Astrocyte (in vitro differentiated cells and primary cell): ENCODE measurements around the gene CWC27. TPM values are rescaled to one million over a fixed set of nuclear protein-coding genes. Genes with fewer than 3 reads are reported as not detected.

Experiments
- DNase-seq: peaks from one replicate; pipeline ENCODE4 v3.0.0-alpha.2; 2010; ENCODE audit warnings: low read depth
- FAIRE-seq: peaks from 2 replicates; lab custom pipeline; 2011; peaks lifted over from hg19 to GRCh38; lab: Jason Lieb, UNC
- H2AFZ ChIP-seq: 2 replicates; pipeline ENCODE4 v1.6.0; 2012; ENCODE audit warnings: low read depth, low read length, inconsistent platforms
- H3K27ac ChIP-seq: 2 replicates; pipeline ENCODE4 v1.5.1; 2011; ENCODE audit warnings: low read depth, low read length, inconsistent platforms
- H3K27me3 ChIP-seq: 2 replicates; pipeline ENCODE4 v1.6.0; 2011; ENCODE audit warnings: low read length, inconsistent platforms; ENCODE audit not compliant: insufficient read depth
- H3K36me3 ChIP-seq: 2 replicates; pipeline ENCODE4 v1.5.1; 2011; ENCODE audit warnings: low read length, inconsistent platforms; ENCODE audit not compliant: insufficient read depth
- H3K4me1 ChIP-seq: 2 replicates; pipeline ENCODE4 v1.5.1; 2011; ENCODE audit warnings: low read length, inconsistent platforms; ENCODE audit not compliant: insufficient read depth
- H3K4me2 ChIP-seq: 2 replicates; pipeline ENCODE4 v1.6.0; 2012; ENCODE audit warnings: low read length, inconsistent platforms
- H3K4me3 ChIP-seq: 2 replicates; pipeline ENCODE4 v1.5.1; 2011; ENCODE audit warnings: low read depth, mild to moderate bottlenecking, low read length, inconsistent platforms; ENCODE audit not compliant: insufficient read depth
- H3K79me2 ChIP-seq: 2 replicates; pipeline ENCODE4 v1.6.0; 2012; ENCODE audit warnings: mild to moderate bottlenecking, low read length, inconsistent platforms; ENCODE audit not compliant: insufficient read depth
- H3K9ac ChIP-seq: 2 replicates; pipeline ENCODE4 v1.6.0; 2012; ENCODE audit warnings: mild to moderate bottlenecking, low read length, inconsistent platforms
- H3K9me3 ChIP-seq: 2 replicates; pipeline ENCODE4 v1.5.1; 2012; ENCODE audit warnings: low read depth, mild to moderate bottlenecking, low read length, inconsistent platforms; ENCODE audit not compliant: insufficient read depth
- H4K20me1 ChIP-seq: 2 replicates; pipeline ENCODE4 v1.6.0; 2012; ENCODE audit warnings: low read length, inconsistent platforms; ENCODE audit not compliant: insufficient read depth
- H3K27ac Mint-ChIP-seq: one replicate; pipeline ENCODE4 v1.8.0; 2021; ENCODE audit warnings: mild to moderate bottlenecking, mixed read lengths; ENCODE audit not compliant: unreplicated experiment
- H3K27me3 Mint-ChIP-seq: one replicate; pipeline ENCODE4 v1.8.0; 2021; ENCODE audit warnings: low read depth, mixed read lengths; ENCODE audit not compliant: unreplicated experiment
- H3K36me3 Mint-ChIP-seq: one replicate; pipeline ENCODE4 v1.8.0; 2021; ENCODE audit warnings: low read depth, mixed read lengths; ENCODE audit not compliant: unreplicated experiment
- H3K4me1 Mint-ChIP-seq: one replicate; pipeline ENCODE4 v1.8.0; 2021; ENCODE audit warnings: low read depth, mixed read lengths; ENCODE audit not compliant: unreplicated experiment
- H3K4me3 Mint-ChIP-seq: one replicate; pipeline ENCODE4 v1.8.0; 2021; ENCODE audit warnings: mild to moderate bottlenecking, moderate library complexity, mixed read lengths; ENCODE audit not compliant: unreplicated experiment
- H3K9me3 Mint-ChIP-seq: one replicate; pipeline ENCODE4 v1.8.0; 2021; ENCODE audit warnings: mild to moderate bottlenecking, mixed read lengths; ENCODE audit not compliant: unreplicated experiment
- CTCF ChIP-seq: IDR thresholded peaks from 2 replicates; pipeline ENCODE4 v1.5.1; 2011; ENCODE audit warnings: low read depth, mild to moderate bottlenecking, inconsistent platforms, low read length, moderate library complexity; ENCODE audit not compliant: insufficient read depth
- EZH2 ChIP-seq: IDR thresholded peaks from 2 replicates; pipeline ENCODE4 v1.6.1; 2012; ENCODE audit warnings: mild to moderate bottlenecking, low read length, inconsistent platforms; ENCODE audit not compliant: insufficient read depth
- total RNA-seq: library from RNA; stranded (reverse); gene quantifications from 2 replicates; pipeline ENCODE4 v1.2.1, GENCODE V29; 2021

Gene CWC27
- total RNA-seq, 1 donor from 2014 or later, result 25.7 TPM

GRCh38 chr5:64865662-64866061 lies 96.9 kb downstream of the CWC27 start:
- no peak for TF ChIP-seq CTCF
- no peak for TF ChIP-seq EZH2
- H3K27ac Mint-ChIP-seq, result no peak overlapping the region
- H3K4me1 Mint-ChIP-seq, result peaks cover 16% of the 10 kb centered on the region
- no peaks in the 10 kb centered on the region for H3K9me3 Mint-ChIP-seq
- H3K27me3 Mint-ChIP-seq, result no peaks in the 10 kb centered on the region
- no peak for DNase-seq
- Histone ChIP-seq H3K4me1 (peaks cover 9% of the 10 kb centered on the region), H2AFZ (no peak overlapping the region), H3K9me3 (no peaks in the 10 kb centered on the region), H3K36me3 (no peaks in the 10 kb centered on the region), H3K9ac (no peak overlapping the region), H3K4me3 (no peak overlapping the region), H3K79me2 (no peaks in the 10 kb centered on the region), H3K4me2 (no peak overlapping the region), H3K27ac (no peak overlapping the region), H3K27me3 (no peaks in the 10 kb centered on the region), H4K20me1 (no peaks in the 10 kb centered on the region)
- no peak for FAIRE-seq
- H3K4me3 Mint-ChIP-seq, result no peak overlapping the region
- H3K36me3 Mint-ChIP-seq, result no peaks in the 10 kb centered on the region

GRCh38 chr5:64869419-64869818 lies 100.7 kb downstream of the CWC27 start:
- peak; percentile 89 for FAIRE-seq
- peaks cover 9% of the 10 kb centered on the region for H3K4me1 ChIP-seq
- peak overlapping the region; percentile 93 for H3K27ac Mint-ChIP-seq
- H3K4me2 ChIP-seq, result peak overlapping the region; percentile 55
- H4K20me1 ChIP-seq, result no peaks in the 10 kb centered on the region
- no peaks in the 10 kb centered on the region for H3K27me3 Mint-ChIP-seq
- H3K4me3 ChIP-seq, result no peak overlapping the region
- H3K79me2 ChIP-seq, result no peaks in the 10 kb centered on the region
- H3K27ac ChIP-seq, result peak overlapping the region; percentile 29
- peak; percentile 80 for DNase-seq
- no peak overlapping the region for H2AFZ ChIP-seq
- H3K27me3 ChIP-seq, result no peaks in the 10 kb centered on the region
- no peaks in the 10 kb centered on the region for H3K9me3 Mint-ChIP-seq
- peaks cover 15% of the 10 kb centered on the region for H3K4me1 Mint-ChIP-seq
- no peak overlapping the region for H3K4me3 Mint-ChIP-seq
- no peaks in the 10 kb centered on the region for H3K36me3 ChIP-seq
- H3K36me3 Mint-ChIP-seq, result no peaks in the 10 kb centered on the region
- TF ChIP-seq EZH2 (no peak), CTCF (no peak)
- H3K9ac ChIP-seq, result peak overlapping the region; percentile 10
- H3K9me3 ChIP-seq, result no peaks in the 10 kb centered on the region

GRCh38 chr5:64872044-64872443 lies 103.3 kb downstream of the CWC27 start:
- Mint-ChIP-seq H3K36me3 (no peaks in the 10 kb centered on the region), H3K4me3 (no peak overlapping the region), H3K27me3 (no peaks in the 10 kb centered on the region), H3K27ac (no peak overlapping the region), H3K4me1 (peaks cover 15% of the 10 kb centered on the region), H3K9me3 (no peaks in the 10 kb centered on the region)
- H3K36me3 ChIP-seq, result no peaks in the 10 kb centered on the region
- no peak overlapping the region for H3K4me3 ChIP-seq
- H3K79me2 ChIP-seq, result no peaks in the 10 kb centered on the region
- no peaks in the 10 kb centered on the region for H4K20me1 ChIP-seq
- FAIRE-seq, result peak; percentile 17
- no peak for TF ChIP-seq CTCF
- TF ChIP-seq EZH2, result no peak
- no peak overlapping the region for H3K27ac ChIP-seq
- no peak overlapping the region for H2AFZ ChIP-seq
- H3K4me1 ChIP-seq, result peaks cover 9% of the 10 kb centered on the region
- DNase-seq, result peak; percentile 22
- no peak overlapping the region for H3K9ac ChIP-seq
- no peaks in the 10 kb centered on the region for H3K9me3 ChIP-seq
- no peaks in the 10 kb centered on the region for H3K27me3 ChIP-seq
- H3K4me2 ChIP-seq, result no peak overlapping the region
